Mesothelial cell of epicardium (in vitro differentiated cells): ENCODE results near the gene MRPS9. TPM values are rescaled to one million over a fixed set of nuclear protein-coding genes. Genes with fewer than 3 reads are reported as not detected.

Experiments used
- DNase-seq, 2 experiments: peaks; one replicate each; pipeline ENCODE4 v3.0.0; 2021; ENCODE audit warnings: low spot score in 2 of 2; ENCODE audit not compliant: unreplicated experiment in 2 of 2
- H3K27ac Mint-ChIP-seq: 2 replicates; pipeline ENCODE4 v1.8.0; 2021; ENCODE audit warnings: mixed read lengths
- H3K27me3 Mint-ChIP-seq: 2 replicates; pipeline ENCODE4 v1.8.0; 2021; ENCODE audit warnings: low read depth, mixed read lengths
- H3K36me3 Mint-ChIP-seq: 2 replicates; pipeline ENCODE4 v1.8.0; 2021; ENCODE audit warnings: mixed read lengths
- H3K4me1 Mint-ChIP-seq: 2 replicates; pipeline ENCODE4 v1.8.0; 2021; ENCODE audit warnings: mixed read lengths
- H3K4me3 Mint-ChIP-seq: 2 replicates; pipeline ENCODE4 v1.8.0; 2021; ENCODE audit warnings: mild to moderate bottlenecking, moderate library complexity, mixed read lengths
- H3K9me3 Mint-ChIP-seq: 2 replicates; pipeline ENCODE4 v1.8.0; 2021; ENCODE audit warnings: mixed read lengths
- CTCF ChIP-seq: fragments of 200-600 bp; sonication (generic); IDR thresholded peaks from one replicate; pipeline ENCODE4 v1.5.0; 2021; ENCODE audit warnings: antibody characterized with exemption; ENCODE audit not compliant: unreplicated experiment
- total RNA-seq: library from RNA; stranded (reverse); gene quantifications from 3 replicates; pipeline ENCODE4 v1.2.1, GENCODE V29; 2021

MRPS9 gene
- total RNA-seq, 1 donor from 2014 or later = 37.1 TPM

DNA sequence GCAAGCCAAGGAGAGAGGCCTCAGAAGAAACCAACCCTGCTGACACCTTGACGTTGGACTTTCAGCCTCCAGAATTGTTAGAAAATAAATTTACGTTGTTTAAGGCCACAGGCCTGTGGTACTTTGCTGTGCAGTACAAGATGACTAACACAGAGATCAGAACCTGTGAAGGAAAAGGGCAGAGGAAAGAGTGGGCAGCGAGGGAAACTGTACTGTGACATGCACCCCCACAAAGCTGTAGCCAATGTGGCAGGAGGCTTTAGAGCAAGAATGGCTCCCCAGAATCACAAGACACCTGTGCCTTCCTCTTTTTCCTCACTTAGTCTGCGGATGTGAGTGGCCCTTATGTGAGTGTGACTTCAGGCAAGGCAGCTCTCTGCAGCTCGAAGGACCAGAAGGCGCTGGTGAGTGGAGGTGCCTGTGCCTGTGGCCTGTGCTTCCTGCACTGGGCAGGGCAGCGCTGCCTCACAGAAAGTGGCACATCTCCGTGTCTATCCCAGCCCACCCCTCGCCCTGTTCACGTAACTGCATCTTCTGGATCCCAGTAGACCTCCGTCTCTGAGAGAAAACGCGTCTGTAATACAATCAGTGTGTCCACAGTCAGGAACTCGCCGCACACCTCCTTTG, 89.5 kb downstream of the MRPS9 start:
- Mint-ChIP-seq H3K27me3 (peaks cover 36% of the 10 kb centered on the region), H3K4me3 (no peak overlapping the region), H3K27ac (no peak overlapping the region), H3K4me1 (no peaks in the 10 kb centered on the region), H3K36me3 (no peaks in the 10 kb centered on the region), H3K9me3 (no peaks in the 10 kb centered on the region)
- DNase-seq = no peak
- TF ChIP-seq CTCF = no peak

DNA sequence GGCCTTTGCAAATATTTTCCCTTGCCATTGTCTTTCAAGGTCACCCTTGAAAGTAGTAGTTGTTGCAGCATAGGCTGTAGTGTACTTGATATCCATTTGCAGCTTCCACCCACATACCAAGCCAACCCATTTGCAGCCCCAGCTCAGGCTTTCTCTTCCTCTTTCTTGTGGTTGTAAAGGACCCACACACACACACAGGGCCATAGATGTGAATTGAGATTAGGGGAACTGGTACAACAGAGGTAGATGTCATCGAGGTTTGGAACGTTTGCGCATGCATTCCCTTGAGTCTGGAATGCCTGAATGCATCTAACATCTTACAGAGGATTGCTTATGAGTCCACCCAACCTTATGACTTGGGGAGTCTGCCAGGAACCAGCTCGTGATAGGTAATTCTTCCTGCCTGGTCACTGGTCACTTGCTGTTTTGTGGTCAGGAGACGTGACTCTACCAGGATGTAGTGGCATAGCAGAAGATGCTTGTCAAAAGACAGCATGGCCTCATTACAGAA, 91.9 kb downstream of the MRPS9 start:
- H3K27me3 Mint-ChIP-seq = peaks cover 37% of the 10 kb centered on the region
- no peaks in the 10 kb centered on the region for H3K9me3 Mint-ChIP-seq

DNA sequence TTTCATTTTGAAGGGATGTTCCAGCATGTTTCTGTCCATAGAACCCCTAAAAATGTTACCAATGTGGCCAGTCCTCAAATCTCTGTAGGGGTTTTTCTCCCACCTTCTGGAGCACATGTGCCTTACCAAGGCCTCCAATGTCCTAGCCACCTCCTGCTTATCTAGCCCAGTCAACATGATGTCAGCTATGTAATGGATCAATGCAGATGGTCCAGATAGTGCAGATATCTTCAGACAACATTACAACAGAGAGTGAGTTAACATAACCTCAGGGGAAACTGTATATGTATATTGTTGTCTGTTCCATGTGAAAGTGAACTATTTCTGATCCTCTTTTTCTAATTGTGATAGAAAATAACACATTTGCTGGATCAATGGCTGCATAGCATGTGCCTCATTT, 92.7 kb downstream of the MRPS9 start:
- Mint-ChIP-seq H3K4me3 (no peak overlapping the region), H3K27ac (no peak overlapping the region), H3K4me1 (no peaks in the 10 kb centered on the region), H3K9me3 (no peaks in the 10 kb centered on the region), H3K27me3 (peaks cover 36% of the 10 kb centered on the region), H3K36me3 (no peaks in the 10 kb centered on the region)
- DNase-seq = no peak
- TF ChIP-seq CTCF = no peak

More for the DNA sequence above, 91.9 kb downstream of the MRPS9 start:
- H3K4me1 Mint-ChIP-seq = no peaks in the 10 kb centered on the region
- no peak for TF ChIP-seq CTCF
- no peaks in the 10 kb centered on the region for H3K36me3 Mint-ChIP-seq
- no peak for DNase-seq
- no peak overlapping the region for H3K4me3 Mint-ChIP-seq
- H3K27ac Mint-ChIP-seq = no peak overlapping the region

- no peaks in the 10 kb centered on the region for H3K4me1 Mint-ChIP-seq
- no peak overlapping the region for H3K4me3 Mint-ChIP-seq
- H3K27ac Mint-ChIP-seq = no peak overlapping the region
- H3K9me3 Mint-ChIP-seq = no peaks in the 10 kb centered on the region
- no peaks in the 10 kb centered on the region for H3K36me3 Mint-ChIP-seq
- no peak for DNase-seq
- peaks cover 33% of the 10 kb centered on the region for H3K27me3 Mint-ChIP-seq
- TF ChIP-seq CTCF = no peak
These were observed 96.2 kb downstream of the MRPS9 start for GRCh38 chr2:105134081-105134480.

DNA sequence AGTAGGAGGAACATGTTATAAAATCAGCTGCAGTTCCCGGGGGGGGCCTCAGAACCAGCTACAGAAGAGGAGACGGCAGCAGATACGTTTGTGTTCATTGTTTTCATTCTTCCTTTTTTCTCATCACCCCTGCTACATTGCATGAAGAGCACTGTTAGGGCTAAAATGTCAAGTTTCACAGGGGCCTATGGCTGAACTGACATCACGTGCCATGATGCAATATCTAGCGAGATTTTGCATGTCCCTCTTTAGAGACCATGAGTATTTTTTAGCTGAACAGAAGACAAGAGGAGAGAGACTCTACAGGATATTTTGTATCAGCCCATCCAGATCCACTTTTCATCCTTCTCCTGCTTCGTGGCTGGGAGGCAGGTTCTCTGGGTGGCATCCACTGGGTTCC, 97.6 kb downstream of the MRPS9 start:
- no peaks in the 10 kb centered on the region for H3K9me3 Mint-ChIP-seq
- H3K4me1 Mint-ChIP-seq = peaks cover 6% of the 10 kb centered on the region
- H3K27ac Mint-ChIP-seq = no peak overlapping the region
- no peak for DNase-seq
- H3K4me3 Mint-ChIP-seq = no peak overlapping the region
- no peak for TF ChIP-seq CTCF
- H3K36me3 Mint-ChIP-seq = no peaks in the 10 kb centered on the region
- H3K27me3 Mint-ChIP-seq = peaks cover 34% of the 10 kb centered on the region
